HL-60/S4 (cell line): ENCODE measurements around the gene LAMA1.

Experiments
- in situ Hi-C: fragments of 300-500 bp; cut with MboI; formaldehyde crosslinking; loops from 2 replicates; pipeline ENCODE4 v1.14.3; 2022; ENCODE audit warnings: low sequenced_read_pairs

Gene LAMA1

DNA sequence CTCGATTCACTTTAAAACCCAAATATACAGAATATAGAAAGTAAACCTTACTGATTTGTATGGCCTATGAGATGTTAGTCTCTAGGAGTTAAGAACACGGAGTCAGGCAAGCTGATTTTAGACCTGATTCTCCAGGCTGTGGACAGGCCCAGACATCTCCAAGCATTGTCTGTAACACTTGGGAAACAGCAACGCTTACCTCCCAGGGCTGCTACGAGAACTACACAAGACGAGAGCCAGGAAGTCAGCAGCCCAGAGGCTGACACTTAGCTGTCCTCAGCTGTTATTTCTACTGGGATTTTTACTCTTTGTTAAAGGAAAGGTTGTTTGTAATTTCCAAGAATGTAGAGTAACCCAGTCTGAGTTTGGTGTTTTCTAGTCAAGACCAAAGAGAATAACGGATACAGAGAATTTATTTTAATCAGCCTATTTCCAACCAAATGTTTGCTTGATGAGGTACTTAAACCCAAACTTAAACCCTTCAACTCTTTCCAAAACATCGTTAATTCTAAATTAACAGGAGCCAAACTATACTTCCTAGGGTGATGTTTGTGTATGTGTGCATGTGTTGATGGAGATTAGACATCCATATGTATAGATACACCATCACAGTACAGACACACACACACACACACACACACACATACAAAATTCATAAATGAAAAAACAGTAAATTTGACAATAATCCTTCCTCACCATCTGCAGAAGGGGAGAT, 123.4 kb downstream of the LAMA1 start:
- in situ Hi-C loops, result no loop called here

DNA sequence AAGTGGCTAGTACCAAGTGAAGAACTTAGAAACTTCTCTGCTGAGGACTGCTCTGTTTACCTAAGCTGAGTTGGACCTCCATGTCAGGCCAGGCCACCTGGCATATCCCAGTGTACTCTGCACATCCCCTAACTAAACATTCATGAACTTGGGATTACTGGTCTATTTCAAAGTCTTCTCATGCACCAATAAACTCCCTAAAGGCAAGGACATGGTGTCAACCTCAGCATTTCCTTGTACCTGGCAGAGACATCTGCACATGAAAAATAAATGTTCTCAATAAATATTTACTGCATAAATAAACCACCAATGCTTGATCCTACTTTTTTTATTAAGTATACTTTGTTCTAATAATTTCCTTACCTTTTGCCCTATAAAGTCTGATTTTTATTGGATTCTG, 124.8 kb downstream of the LAMA1 start:
- in situ Hi-C loops, result no loop called here

DNA sequence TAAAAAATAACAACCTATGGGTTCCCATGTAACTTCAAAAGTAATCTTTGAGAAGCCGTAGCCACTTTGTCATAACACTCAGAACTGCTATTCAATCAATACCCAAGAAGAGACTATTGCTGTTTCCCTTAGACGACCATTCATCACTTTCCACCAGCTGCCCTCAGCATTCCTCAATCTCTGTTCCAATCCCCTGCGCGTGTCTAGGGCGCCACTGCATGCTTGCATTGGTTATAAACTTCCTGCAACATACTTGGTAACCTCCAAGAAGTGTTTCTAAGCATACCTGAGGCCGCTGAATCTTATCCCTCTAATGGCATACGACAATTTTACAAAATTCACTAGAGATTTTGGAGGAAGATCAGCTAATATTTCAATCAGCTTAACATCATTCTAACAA, 134.2 kb downstream of the LAMA1 start:
- in situ Hi-C loops, result no loop called here

DNA sequence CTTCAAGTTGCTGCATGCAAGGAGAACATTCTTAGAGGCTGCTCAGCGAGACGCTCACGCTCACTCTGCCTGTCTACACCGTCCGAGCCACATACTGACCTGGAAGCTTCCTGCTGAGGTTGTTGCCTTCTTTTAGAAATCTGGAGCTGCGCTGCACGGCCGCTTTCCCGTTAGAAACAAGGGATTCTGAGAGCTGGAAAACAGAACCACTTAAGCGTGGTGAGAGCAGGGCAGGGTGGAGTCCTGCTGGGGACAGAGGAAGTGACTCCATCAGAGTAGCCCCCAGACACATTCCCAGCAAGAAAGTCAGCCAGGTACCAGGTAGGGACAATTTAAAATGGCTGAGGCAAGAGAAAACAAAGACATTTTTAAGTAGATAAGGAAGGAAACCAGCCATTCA, 135.2 kb downstream of the LAMA1 start:
- in situ Hi-C loops, result no loop called here

DNA sequence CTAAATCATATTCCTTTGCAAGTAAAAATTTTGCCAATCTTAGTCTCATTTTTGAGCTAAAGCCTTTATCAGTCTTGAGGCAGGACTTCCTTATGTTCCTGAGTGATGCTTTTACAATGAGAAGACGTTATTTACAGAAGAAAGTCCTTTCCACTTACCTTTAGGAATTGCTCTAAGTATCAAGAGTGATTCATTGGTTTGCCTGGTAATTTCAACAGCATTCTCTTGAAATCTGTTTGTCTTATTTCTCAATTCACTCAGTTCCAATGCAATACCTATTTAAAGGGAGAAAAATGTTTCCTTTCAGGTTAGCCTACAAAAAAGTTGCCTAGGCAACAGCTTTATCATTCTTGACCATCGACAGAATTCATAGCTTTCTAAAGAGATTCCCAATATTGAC, 137.2 kb downstream of the LAMA1 start:
- in situ Hi-C loops, result no loop called here

DNA sequence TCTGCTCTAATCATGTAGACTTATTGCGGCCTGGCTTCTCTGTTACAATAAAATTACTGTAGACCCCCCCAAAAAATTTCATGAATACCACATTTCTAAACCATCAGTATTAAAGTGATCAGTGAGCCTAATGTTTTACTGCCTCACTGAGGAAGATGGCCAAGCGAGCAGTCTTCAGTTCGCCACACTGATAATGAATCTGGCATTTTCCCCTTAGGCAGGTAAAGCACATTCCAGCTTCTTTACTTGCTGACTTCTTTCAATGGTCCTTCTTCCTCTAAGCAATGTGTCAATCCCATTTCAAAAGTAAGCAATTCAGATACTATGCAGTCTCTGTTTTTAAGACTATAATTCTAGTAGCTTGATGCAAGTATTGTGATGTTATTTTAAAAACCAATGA, 137.6 kb downstream of the LAMA1 start:
- in situ Hi-C loops, result no loop called here

DNA sequence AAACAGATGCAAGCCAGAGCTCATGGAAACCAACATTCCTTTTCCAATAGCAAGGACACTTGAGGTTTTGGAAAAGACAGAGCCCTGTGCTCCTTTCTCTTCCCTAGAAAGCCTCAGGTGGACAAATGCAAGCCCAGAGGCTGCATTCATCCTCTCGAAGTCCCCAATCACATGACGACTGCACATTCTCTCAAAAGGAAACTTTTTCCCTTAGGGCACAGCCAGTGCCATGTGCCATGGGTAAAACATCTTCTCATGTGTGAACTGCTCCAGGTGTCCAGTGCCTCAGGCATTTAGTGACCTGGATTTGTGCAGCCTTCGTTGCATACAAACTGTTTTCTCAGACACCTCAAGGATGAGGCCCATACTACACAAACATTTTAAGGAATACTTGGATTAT, 140.7 kb downstream of the LAMA1 start:
- in situ Hi-C loops, result no loop called here

DNA sequence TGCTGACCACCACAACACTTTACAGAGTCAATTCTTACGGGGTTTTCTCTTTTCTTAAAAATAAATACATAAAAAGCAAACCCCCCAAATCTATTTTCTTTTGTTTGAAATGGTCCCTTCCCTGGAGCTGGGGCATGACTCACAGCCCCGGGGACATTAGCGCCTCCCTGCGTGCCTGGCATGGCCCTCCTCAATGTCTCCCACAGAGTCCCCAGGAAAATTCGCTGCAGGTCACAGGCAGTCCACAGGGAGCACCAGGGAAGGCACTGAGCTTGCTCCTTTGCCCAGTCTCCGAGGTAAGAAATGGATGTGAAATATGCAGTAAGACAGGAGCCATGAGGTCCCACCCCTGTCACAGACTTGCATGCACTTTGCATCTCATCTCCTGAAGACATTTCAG, 142.5 kb downstream of the LAMA1 start:
- in situ Hi-C loops, result no loop called here

DNA sequence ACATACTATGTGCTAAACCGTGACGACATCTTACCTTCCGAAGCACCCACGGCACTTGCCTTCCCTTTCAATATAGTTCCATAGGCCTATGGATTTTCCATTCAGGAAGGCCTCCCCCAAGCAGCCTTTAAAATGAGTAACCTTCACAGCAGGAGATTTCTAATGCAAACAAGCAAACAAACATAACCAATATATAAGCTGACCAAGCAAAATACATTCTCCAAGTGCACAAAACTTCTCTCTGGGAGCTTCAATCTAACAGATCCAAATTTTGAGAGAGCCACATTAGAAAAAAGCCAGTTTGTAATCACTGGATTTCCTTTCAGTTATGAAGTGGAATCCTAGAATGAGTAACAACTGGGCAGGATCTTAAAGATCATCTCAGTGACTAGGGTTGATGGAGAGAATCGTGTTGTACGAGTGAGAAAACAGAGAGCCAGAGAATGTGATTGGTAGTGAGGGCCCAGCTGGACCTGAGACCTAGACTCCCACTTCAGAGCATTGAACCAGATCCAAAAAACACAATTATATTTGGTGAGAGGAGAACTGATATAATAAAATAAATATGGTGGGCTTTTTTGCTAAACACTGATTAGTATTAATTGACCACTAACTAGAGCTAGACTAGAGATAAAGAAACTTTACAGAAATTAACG, 145.6 kb downstream of the LAMA1 start:
- in situ Hi-C loops, result no loop called here

DNA sequence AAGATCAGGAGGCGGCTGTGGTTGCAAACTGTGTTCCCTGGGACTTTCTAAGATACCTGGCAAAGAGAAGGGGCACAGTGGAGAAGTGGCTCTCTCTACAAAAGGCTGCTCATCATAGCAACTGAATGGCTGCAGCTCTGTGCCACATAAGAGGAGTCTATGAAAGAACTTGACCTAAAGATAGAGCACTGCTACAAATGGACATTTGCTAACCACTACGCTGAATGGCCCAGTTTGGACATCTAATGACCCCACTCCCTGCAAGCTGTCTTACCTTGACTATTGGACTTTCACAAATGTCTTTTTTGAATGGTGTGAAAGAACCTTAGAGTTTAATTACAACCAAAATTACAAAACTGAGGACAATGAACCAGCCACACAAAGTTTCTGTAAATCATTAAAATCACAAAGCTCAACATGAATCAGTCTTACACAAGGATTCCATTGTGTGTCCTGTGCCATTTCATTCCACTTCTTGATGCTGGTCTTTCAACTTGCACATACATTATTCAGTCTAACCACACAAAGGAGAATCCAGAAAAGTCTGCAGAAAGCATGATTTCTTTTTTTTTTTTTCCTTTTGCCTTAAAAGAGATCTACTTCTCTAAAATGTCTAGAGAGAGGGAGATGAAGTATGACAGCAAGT, 154.0 kb downstream of the LAMA1 start:
- in situ Hi-C loops, result no loop called here

DNA sequence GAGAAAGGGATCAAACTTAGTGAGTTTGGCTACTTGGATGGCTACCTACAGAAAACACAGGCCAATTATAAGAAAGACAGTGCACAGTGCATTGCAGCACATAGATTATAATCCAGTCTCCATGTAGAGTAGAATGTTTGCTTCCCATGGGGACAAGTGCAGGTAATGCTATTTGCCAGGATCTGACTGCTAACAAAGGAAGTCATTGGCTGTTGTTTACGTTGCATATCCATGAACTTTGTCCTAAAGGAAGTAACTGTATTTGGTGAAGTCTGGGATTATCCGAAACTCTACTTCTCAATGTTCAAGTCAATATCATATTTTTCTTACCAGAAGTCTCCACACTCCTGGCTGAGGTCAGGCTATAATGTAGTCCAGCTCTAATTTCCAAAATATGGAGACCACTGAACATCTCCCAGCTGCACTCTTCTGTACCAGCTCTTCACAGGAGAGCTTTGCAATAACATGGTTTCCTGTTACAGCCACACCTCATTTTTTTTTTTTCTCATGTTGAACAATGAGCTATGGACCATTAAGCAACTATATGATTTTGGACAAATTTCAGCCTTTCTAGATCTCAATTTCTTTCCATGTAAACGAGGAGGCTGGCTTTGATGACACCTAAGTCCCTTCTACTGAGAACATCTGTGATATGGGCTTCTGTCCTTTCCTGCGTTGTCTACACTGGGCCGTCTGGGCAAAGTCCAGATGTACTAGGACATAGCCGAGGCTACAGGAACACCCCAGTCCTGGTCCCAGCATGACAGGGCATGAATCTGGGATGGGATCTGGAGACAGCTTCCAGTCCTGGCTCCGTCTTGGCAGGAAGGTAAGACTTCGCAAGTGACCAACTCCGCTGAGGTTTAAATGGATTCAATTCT, 154.8 kb downstream of the LAMA1 start:
- in situ Hi-C loops, result no loop called here

DNA sequence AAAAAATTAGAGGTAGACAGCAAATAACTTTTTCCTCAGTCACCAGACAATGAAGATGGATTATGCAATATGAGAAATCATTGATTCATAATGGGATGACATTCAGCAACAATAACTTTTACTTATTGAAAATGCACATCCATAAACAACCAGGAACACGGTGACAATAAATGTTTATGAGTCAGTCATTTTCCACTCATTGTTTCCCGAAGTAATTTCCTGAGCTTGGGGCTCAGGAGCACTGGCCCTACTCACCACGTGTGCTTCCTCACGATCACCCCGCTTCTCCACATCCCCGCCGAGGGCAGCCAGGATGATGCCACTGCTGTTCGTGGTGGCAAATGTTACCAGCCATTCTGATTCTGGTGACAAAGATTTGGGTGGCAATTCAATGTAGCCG, 156.3 kb downstream of the LAMA1 start:
- in situ Hi-C loops, result no loop called here

DNA sequence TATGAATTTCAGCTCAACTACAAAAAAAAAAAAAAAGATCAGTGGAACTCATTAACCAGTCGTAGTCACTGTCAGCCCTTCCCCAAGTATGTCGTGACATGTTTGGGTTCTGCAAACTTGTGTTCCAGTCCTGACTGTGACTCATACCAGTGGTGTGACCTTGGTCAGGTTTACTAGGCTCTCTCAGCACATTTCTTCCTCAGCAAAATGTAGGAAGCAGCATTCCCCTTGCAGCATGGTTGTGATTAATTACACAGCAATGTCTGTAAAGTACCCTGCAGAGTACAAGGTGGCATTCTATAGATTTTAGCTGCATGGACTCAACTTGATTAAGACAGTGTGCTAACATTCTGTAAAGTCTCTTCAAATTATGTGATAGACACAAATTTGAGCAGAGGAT, 156.9 kb downstream of the LAMA1 start:
- in situ Hi-C loops, result no loop called here

DNA sequence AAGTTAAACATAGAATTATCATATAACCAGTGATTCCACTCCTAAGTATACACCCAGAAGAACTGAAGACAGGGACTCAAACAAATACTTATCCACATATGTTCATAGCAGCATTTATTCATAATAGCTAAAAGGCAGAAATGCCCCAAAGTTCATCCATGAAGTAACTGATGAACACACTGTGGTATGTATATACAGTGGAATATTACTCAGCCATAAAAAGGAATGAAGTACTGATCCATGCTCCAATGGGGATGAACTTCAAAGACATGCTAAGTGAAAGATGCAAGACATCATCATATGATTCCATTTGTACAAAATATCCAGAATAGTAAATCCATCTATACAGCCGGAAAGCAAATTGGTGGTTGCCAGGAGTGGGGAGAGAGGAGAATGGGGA, 157.5 kb downstream of the LAMA1 start:
- in situ Hi-C loops, result no loop called here

DNA sequence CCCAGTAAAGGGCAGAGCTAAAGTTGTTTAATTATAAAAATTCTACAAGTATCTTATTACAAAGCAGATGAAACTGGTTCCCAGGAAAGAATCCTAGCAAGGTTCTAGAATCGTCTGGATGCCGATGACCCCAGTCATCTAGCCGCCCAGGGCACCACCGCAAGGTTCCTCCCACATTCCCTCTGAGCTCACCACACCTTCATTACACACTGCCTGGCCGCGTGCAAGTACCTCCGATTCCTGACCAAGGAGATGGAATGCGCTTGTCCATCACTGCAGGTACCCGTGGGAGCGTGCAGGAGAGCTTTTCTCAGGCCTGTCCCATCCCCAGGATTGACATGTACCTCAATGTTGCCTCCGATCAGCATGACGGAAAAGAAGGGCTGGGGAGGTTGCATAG, 158.5 kb downstream of the LAMA1 start:
- in situ Hi-C loops, result no loop called here

DNA sequence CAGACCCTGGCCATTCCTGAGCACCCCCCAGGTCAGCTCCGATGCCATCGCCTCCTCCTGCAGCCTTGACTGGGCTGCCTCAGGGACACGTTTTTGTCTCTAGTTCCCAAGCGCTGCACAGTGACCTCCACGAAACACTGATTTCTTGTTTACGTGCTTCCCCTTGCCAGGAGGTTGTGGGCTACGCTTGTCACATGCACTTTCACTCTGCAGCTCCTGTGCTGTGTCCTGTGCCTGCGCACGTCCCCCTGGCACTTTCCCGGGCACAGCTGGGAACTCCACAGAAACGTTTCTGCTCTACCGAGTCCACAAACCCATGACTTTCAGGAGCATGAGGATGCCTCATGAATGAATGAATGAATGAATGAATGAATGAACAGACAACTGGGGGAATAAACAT, 160.6 kb downstream of the LAMA1 start:
- in situ Hi-C loops, result no loop called here

DNA sequence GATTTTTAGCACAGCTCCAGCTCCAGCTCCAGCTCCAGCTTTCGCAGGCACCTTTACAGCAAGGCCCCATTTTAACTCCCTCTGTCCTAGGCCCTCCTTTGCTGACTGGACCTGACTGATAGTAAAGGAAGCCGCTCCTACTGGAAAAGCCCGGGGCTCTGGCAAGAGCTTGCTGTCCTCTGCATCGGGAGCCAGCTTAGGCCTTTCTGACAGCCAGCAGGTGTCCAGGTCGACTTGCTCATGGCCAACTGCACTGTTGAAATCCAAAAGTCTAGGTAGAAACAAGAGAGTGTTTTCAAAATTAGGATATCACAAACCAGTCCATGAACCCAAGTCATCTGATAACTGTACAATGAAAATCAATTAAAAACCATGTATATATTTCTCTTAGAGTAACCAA, 161.1 kb downstream of the LAMA1 start:
- in situ Hi-C loops, result no loop called here

DNA sequence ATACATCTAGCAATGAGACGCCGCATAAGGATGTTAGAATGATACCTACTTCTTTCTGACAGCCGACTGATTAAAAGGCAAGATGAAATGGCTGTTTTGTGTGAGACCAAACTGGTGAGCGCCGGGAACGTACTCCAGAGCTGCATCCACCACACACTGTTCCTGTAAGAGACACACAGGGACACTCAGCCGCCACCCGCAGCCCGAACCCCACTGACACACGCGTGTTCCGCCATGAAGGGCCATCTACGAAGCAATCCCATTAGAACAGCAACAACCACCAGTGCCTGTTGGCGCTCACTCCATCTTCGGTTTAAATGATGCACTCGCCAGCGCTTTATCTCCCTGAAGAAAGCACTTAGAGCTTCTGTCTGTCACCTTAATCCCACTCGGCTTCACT, 162.3 kb downstream of the LAMA1 start:
- in situ Hi-C loops, result no loop called here

DNA sequence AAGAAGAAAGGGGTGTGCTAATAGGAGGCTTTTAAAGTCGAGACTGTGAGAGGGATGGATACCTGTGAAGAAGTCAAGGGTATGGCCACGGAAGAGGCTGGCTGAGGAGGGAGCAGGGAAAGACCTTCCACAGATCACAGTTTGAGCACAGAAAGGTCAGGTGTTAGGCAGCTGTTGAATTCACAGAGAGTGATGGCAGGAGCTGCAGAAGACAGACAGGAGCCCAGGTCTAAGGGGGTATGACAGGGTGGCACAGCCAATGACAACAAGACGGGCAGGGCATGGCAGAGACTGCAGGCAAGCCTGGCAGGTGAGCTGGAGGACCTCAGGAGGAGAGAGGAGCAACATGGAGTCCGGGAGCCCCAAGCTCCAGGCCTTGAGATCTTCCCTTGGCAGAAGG, 163.1 kb downstream of the LAMA1 start:
- in situ Hi-C loops, result no loop called here

DNA sequence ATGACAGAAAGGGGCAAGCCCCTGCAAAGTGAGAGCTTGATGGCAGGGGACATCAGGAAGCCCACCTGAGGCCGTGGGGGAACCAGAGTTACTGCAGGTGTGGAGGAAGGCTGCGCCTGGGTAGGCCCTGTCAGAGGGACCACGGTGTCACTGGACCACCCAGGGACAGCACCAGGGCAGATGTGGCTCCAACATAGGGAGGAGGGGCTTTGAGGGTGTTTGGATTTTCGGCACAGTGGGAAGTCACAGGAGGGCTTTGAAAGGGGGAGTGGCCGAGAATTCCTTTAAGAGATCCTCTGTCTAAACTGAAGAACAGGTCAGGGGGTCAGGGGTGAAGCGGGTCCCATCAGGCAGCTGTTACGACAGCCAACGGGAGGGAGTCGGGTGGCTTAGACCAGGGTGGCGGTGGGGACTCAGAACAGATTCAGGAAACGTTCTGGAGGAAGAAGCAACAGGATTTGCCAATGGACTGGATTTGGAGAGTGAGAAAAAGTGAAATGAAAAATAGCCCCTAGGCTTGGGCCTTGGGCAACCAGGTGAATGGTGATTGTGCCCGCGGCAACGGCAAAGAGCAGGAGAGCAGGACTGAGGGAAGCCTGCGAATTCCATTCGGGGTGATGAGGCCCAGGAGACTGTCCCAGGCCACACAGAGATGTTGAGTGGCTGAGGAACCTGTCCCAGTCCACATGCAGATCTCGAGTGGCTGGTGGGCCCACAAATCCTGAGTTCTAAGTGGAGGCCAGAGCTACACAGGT, 166.1 kb downstream of the LAMA1 start:
- in situ Hi-C loops, result no loop called here

DNA sequence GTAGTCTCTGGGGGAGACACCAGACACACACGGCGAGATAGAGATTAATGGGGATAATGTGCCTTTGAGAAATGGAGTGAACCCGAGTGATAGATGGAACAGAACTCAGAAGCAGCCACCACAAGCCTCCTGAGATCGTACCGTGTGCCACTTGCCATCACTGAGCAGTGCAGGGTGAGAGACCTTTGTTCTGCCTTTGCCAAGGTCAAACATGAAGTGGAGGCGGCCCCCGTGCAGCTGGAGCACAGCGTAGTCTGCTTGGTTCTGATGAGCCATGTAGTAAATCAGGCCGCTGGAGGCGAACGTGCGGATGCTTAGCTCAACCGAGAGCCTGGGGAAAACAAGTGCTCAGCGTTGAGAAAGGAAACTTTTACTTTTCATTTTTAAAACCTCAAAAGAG, 167.0 kb downstream of the LAMA1 start:
- in situ Hi-C loops, result no loop called here
